GM19043 (cell line): ENCODE results near the gene SMC1B.
"Not testable (repeated sequence)": the region's sequence is repeated elsewhere in the genome, so short reads cannot be mapped to it uniquely, and the experiment has no call there.

ENCODE experiments used
- ATAC-seq: cut with Tn5 transposase; IDR thresholded peaks from one replicate; pipeline ENCODE4 v1.9.1; 2021; ENCODE audit warnings: low read depth; ENCODE audit not compliant: unreplicated experiment

The SMC1B gene

DNA sequence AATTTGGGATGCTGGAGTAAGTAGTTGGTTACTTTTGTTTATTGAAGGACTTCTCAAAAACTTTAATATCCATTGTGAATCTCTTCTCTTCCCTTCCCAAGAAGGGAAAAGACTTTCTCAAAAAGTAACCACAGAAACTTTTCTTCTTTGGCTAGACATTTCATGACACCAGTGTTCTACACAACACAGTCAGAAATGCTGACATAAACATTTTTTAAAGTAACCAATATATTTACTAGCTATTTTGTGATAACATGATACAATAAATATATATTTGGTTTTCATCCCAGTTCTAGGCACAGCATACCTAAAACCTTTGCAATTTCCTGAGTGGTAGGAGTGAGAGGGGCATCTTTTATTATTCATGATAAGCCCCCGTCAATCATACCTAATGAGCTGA, 55.9 kb downstream of the SMC1B start:
- no peak for ATAC-seq

DNA sequence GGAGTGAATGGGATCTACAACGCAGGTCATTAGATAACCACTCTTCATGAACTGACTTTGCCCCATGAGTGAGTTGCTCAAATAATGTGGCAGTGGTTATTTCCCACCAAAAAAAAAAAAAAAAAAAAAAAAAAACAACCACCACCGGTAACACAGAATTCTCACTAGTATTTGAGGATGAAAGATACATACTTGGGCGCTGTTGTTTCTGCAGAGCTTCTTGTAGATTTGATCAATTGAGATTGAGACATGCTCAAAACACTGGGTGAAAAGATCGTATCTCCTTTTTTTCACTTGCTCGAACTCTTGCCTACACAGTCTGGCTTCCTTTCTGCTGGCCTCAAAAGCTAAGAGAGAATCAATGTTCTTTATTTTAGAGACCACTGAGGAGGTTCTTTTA, 59.6 kb downstream of the SMC1B start:
- no peak for ATAC-seq

DNA sequence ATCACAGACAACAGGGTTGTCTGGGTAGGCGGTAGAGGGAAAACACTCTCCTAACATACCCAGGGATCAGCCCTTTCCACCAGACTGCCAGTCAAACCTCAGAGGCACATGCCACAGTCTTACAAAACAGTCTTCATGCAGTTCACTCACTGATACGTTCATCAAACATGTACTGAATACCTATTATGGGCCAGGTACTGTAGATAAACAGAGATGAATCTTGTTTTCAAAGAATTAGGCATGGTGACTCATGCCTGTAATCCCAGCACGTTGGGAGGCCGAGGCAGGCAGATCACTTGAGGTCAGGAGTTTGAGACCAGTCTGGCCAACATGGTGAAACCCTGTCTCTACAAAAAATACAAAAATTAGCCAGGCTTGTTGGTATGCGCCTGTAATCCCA, 60.6 kb downstream of the SMC1B start:
- ATAC-seq, result not testable (repeated sequence)

DNA sequence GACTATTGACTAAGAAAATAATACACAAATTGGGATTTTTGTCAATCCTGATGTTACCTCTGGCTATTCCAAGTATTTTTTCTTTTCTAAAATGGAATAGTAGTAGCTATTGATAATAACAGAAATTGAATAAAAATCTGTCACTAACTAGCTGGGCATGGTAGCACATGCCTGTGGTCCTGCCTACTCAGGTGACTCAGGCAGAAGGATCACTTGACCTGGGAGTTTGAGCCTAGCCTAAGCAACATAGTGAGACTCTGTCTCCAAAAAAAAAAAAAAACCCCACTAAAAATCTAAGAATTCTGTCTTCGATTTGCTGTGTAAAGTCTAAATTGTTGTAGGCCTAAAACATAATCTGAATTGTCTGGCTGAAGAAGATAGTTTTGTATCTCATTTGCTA, 61.4 kb downstream of the SMC1B start:
- ATAC-seq, result no peak

DNA sequence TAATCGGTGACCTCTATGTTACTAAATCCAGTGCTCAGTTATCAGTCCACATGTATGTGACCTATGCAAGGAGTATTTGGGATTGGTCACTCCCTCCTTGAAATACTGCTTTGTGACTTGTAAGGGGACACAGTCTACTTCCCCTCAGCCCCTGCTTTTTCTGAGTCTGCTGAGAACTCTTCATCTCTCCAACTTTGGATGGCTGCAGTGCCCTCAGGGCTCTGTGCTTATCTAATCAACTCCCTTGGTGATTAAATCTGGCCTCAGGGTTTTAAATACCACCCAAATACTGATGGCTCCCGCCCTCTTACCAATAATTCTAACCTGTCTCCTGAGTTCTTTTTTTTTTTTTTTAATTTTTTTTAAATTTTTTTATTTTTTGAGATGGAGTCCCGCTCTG, 63.5 kb downstream of the SMC1B start:
- ATAC-seq, result no peak

DNA sequence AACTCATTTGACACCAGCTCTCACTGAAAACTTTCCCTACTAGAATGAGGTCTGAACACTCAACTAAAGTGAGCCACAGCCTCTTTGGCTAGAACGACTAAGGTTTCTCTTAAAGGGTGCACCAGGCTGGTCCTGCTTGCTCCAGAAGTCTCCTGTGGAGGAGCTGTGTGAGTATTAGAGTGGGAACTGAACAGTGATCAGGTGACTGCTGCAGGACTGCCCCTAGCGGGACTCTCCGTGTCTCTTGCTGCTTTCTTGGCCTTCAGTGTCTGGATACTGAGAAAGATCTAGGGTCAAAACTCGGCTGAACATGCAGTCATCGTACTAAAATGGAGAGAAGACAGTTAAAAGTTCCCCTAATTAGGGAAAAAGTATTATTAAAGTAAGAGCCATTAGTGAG, 69.1 kb downstream of the SMC1B start:
- no peak for ATAC-seq

DNA sequence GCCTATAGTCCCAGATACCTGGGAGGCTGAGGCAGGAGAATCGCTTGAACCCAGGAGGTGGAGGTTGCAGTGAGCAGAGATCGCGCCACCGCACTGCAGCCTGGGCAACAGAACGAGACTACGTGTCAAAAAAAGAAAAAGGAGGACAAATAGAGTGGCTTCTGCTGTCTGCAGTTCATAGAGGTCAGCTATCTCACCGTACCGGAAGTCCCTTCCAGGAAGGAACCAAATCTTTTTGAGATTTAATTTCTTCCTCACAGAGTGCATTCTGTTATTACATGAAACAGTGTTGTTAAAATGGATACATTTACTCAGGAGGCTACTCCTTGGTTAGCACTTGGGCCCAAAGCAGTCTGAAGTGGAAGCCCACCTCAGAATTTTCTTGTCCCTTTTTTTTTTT, 70.3 kb downstream of the SMC1B start:
- ATAC-seq, result no peak

DNA sequence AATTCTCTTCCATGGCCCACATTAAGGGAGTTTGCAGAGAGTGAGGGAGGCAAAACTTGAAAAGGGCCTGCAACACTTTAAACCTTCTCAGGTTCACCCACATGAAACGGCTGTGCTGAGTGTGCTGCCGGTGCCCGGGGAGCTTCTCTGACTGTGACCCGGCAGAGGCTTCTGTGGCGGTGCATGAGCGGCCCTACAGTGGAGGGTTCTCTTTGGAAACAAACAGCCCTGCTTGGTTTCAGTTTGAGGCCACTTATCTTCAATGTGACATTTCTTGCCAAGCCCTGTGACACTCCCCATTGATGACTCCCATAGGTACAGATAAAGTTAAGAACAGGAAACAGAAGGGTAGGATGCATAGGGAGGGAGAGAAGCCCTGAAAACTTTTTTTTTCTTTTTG, 71.9 kb downstream of the SMC1B start:
- ATAC-seq, result no peak

DNA sequence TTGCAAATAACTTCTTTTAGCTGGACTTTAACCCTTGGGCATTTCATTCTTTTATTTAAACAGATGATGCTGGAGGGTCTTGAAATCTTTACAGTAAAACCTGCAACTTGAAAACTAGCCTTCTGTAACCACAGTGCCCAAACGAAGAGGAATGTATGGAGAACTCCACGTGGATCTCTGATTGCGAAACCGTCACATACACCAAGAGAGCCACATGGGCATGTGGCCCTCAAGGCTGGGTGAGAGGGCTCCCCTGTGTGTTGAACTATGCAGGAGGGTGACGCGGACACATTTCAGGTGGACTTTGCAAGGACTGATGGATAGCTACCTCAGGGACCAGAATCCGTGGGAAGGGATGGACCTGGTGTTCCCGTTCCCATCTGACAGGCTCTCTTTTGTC, 73.1 kb downstream of the SMC1B start:
- no peak for ATAC-seq

DNA sequence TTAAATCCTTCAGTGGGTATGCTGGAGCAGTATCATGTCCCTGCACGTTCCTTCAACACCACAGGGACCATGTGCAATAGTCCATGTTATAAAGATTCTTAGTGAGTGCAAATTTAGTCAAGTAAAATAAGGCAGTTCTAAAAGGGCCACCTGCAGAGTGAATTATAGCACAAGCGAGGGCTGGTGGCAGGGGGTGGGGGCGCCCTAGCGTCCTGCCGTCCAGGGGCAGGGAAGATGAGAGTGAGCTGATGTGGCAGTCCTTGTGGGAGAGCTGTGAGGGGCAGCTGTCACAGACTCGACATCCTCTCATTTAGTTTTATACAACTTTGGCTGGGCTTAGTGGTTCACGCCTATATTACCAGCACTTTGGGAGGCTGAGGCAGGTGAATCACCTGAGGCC, 74.6 kb downstream of the SMC1B start:
- ATAC-seq, result no peak

DNA sequence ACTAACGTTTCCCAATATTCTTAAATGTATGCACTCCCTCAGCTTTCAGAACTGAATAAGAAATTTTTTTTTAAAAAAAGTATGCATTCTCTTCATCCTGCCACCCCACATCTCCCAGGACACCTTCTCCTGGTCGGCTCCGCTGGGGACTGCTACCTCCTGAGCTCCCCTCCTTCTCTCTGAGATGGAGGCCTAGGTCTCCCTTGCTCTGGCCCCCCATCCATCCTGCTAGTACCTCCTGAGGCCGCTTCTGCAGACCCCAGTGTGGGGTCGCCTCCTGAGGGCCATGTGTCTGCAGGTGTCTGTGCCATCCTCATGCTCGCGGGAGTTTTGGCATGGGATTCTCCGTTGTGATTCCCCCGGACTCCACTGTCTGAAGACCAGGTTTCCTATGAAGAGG, 75.9 kb downstream of the SMC1B start:
- ATAC-seq, result no peak

DNA sequence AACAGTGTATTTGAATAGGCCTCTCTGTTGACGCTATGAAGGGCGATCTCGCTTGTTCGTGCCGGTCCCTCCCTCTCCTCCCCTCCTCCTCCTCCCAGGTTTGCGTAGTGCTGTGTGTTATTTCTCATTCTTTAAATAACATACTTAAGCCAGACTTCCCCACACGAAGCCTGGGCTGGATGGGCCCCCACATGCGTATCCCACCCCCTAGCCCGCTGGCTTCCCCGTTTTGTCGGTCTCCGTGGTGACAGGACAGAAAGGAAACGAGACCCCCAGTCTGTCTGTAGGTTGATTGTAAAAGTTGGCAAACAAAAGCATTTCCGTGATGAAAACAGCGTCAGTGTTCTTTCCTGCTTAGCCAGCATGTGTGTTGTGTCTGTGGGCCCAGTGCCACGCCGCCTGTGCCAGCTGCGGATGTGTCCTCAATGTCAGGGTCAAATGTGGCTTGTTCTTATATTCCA, 76.4 kb downstream of the SMC1B start:
- no peak for ATAC-seq

DNA sequence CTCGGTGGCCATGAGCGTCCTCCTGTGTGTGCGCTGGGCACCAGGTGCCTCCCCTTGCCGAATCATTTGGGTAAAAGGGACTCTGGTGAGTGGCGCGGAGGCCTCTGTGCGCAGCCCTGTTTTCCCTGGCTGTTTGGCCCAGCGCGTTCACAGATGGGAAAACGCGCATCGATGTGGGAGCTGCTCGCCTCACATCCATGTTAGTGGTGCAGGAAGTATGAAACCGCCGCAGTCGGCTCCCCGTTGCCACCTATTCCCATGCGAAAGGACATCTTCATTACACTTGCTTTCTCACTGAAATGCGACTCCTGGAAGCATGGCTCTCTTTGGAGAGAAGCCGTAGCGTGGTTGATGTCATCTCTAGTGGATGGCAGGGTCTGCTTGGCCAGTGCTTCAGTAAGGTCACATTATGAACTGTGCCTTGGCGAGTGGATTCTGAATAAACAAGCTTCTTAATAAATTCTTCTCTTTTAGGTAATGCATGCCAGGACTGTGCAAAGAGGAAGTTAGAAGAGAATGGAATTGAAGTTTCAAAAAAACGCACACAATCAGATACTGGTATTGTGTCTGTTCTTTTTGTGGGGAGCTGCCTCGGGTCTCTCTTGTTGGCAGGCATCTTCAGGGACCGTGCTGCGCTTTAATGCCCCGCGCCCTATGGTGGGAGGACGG, 77.4 kb downstream of the SMC1B start:
- no peak for ATAC-seq

DNA sequence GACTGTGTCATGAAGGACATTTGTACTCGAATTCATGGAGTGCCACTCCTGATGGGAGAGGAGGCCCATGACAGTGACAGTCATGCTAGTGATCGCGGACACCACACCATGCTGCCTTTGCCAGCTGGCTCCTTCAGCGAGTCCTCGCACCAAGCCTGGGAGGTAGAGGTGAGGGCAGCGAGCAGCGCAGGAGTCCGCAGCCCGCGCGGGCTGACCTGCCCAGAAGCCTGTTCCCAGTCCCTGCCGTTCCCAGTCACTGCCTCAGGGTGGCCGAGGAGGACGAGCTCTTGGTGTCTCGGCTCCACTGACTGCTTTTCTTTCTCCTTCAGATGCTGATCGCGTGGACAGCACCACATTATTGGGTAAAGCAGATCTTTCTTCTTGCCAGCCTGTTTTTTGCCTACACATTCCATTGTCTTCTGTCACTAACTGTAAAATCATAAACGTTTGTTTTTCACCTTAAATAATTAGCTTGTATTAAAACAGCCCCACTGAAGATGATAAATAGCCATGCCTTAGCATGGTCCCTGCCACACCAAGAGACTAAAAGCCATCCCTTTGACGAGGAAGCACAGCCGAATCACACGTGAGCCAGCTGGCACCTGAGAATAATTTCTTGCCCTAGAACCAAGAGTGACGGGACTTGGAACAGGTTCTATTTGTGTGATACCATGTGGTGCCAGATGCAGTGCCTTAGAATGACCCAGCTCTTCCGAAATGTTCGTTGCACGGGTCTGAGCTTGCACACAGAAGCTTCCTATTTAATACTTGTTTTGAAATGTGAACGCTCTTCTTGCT, 78.2 kb downstream of the SMC1B start:
- no peak for ATAC-seq

DNA sequence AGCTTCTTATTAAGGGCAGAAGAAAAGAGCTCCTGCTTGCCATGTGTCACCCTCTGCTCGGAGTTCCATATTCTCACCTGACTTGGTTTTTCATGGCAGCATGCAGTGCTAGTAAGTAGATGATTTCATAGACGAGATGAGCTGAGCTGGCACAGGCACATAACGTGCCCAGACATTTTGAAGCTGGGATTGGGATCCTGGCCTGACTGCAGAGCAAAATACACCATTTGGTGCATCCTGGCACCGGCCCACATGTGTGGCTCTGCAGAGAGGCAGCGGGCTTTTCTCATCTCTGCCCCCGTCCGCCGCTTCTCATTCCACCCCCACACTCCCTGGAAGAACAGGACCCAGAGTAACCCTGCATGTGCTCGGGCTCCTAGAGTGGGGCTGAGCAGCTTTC, 78.9 kb downstream of the SMC1B start:
- no peak for ATAC-seq

DNA sequence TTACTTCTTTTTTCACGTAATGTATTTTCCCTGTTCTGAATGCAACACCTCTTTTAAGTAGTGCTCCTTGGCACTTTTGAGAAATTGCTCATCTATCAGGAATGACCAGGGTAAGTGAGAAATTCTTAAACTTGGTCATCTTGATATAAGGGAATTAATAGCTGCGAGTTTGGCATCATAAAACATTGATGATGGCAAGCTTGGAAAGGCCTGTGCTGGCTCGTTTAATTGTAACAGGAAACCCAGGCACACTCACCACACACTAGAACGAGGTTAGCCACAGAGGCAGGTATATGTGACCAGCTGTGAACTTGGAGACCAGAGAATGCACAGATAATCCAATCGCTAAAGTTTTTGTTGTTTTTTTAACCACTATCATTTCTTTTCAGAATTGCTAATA, 79.3 kb downstream of the SMC1B start:
- ATAC-seq, result no peak

DNA sequence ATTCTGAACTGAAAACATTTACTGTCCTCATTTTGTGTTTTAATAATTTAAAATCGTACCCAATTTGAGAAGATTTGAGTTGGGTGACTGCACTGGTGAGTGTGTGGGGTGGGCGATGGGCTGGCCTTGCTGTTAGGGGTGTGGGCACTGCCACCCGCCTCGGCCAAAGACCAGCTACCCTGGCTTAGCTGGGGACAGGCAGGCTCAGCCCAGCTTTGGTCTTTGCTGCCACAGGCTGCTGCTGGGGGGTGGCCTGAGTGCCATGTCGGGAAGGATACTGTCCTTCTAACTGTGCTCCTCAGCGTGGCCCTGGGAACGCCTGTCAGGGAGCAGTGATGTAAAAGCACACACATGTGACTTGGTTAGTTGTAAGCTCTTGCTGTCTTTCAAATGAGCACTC, 81.4 kb downstream of the SMC1B start:
- no peak for ATAC-seq

DNA sequence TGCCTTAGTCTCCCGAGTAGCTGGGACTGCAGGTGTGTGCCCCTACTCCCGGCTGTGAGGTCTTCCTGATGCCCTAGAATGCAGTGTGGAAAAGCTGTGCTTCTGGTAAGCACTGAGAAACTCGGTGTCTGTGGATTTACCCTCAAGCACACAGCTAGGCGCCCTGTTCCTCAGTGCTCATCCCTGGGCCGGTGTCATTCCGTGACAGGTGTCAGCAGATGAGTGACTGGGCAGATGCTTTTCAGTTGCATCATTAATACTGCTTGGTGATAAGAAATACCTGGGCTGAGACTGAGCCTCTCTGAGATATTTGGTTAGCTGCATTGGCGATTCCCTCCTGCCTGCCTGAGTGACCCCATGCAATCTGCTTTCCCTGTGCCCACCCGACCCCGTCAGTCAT, 81.9 kb downstream of the SMC1B start:
- ATAC-seq, result no peak

DNA sequence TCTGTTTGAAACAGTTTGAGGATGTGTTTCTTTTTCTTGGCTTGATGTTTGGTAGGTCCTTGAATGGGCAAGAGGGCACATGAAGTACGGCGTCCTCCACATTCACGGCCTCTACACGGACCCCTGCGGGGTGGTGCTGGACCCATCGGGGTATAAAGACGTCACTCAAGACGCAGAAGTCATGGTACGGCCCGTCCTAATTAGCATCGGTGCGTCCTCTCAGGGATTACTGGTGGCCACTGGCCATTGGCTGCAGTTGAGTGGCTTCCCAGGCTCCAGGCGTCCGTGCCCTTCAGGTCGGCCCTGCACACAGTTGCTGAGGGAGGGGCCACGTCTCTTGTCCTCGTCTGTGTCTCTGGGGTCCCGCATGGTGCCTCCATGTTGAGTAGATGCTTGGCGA, 82.9 kb downstream of the SMC1B start:
- no peak for ATAC-seq

DNA sequence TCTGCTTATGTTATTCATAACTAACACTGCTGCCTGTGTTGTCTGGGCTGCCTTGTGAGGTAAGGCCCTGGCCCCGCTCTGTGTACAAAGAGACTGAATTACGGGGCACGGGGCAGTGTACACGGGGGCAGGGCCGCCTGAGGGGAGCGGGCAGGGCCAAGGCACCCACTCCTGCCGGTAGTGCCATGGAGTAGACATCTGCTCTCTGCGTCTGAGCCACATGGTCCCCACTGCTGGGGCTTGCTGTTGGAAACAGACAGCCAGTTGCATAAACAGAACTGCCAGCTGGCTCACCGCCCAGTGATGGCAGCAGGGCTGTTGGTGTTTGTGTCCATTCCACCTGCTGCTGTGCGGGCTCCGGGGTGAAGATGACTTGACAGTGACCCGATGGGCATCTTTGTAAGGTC, 83.9 kb downstream of the SMC1B start:
- ATAC-seq, result no peak

DNA sequence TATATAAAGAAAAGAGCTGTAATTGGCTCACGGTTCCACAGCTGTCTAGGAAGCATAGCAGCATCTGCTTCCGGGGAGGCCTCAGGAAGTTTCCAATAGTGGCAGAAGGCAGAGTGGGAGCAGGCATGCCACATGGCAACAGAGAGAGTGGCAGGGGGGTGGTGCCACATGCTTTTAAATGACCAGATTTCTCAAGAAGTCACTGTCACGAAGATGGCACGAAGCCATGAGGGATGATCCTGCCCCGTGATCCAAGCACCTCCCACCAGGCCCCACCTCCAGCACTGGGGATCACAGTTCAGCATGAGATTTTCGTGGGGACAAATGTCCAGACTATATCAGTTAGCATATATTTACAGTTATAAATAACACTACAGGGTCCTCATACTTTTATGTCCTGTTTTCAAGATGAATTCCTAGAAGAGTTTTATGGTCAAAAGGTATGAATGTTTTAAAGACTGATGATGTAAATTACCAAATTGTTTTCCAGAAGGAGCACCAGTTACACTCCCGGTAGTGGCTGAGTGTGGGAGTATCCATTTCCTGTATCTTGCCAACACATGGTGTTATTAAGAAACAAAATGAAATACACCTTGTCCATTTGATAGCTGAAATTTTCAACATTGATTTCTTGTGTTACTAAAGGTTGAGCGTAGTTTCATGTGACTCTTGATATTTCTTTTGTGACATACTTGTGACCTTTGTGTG, 84.4 kb downstream of the SMC1B start:
- no peak for ATAC-seq

DNA sequence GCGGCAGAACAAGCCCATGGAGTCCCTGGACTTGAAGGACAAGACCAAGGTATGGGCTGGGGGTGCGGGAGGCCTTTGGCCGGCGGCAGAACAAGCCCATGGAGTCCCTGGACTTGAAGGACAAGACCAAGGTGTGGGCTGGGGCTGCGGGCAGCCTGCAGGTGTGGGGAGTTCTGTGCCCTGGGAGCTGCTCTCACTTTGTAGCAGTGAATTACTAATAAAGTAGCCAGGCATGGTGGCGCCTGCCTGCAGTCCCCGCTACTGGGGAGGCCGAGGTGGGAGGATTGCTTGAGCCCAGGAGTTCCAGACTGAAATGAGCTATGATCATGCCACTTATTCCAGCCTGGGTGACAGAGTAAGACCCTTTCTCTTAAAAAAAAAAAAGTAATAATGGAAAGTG, 85.1 kb downstream of the SMC1B start:
- ATAC-seq, result not testable (repeated sequence)
